HepG2 (cell line): ENCODE data around the gene SYCE3. TPM values are rescaled to one million over a fixed set of nuclear protein-coding genes. Genes with fewer than 3 reads are reported as not detected.

Experiments used
- AHDC1 ChIP-seq: sonication (generic); formaldehyde crosslinking; IDR thresholded peaks from 2 replicates; pipeline ENCODE4 v1.5.1; 2020; ENCODE audit warnings: mild to moderate bottlenecking, missing genetic modification reagents, borderline replicate concordance
- EP300 ChIP-seq, 3 experiments: sonication (generic) in 1 of 3; formaldehyde crosslinking in 1 of 3; IDR thresholded peaks; 2 replicates each; pipeline versions ENCODE4 v1.5.1 to v1.6.1; 2011 to 2020; ENCODE audit warnings: low read depth in 2 of 3, low read length in 2 of 3, borderline replicate concordance in 1 of 3, improper control_type of control experiment in 1 of 3, mild to moderate bottlenecking in 1 of 3, missing genetic modification reagents in 1 of 3, moderate library complexity in 1 of 3
- RXRA ChIP-seq: sonication (generic); formaldehyde crosslinking; IDR thresholded peaks from 2 replicates; pipeline ENCODE4 v1.5.1; 2020; ENCODE audit warnings: missing genetic modification reagents
- SRSF9 ChIP-seq: fragments of 200-400 bp; formaldehyde crosslinking; IDR thresholded peaks from 2 replicates; pipeline ENCODE4 v1.6.1; 2018; ENCODE audit warnings: borderline replicate concordance, mild to moderate bottlenecking, low read depth, low read length; ENCODE audit not compliant: insufficient read depth, poor library complexity, severe bottlenecking
- ZBTB49 ChIP-seq: sonication (generic); formaldehyde crosslinking; IDR thresholded peaks from 2 replicates; pipeline ENCODE4 v1.4.0; 2020; ENCODE audit warnings: missing genetic modification reagents, borderline replicate concordance
- ZKSCAN8 ChIP-seq: IDR thresholded peaks from 2 replicates; pipeline ENCODE4 v1.6.1; 2016; ENCODE audit warnings: borderline replicate concordance, missing genetic modification reagents, missing compliant biosample characterization
- polyA plus RNA-seq, 8 experiments: library from polyadenylated mRNA; depleted of rRNA in 3 of 8; stranded (reverse) in 7 of 8; unstranded in 1 of 8; fragments of >200 nt; fragmentation: Illumina TruSeq in 4 of 8; extraction: Trizol in 4 of 8; gene quantifications; 2 replicates each; pipeline versions ENCODE4 v1.2.1 to v1.2.3, GENCODE V29; 2011 to 2016; ENCODE audit warnings: low read depth in 4 of 8, missing spikeins in 1 of 8, mixed read lengths in 1 of 8; ENCODE audit not compliant: insufficient read depth in 1 of 8
- total RNA-seq, 5 experiments: library from RNA; depleted of rRNA; stranded (reverse); fragments of >200 nt; fragmentation: Illumina TruSeq; extraction: Trizol; gene quantifications; 2 replicates each; pipeline ENCODE4 v1.2.3, GENCODE V29; 2016; ENCODE audit warnings: low read depth in 1 of 5

SYCE3 gene
- total and polyA plus RNA-seq, 2 of the 13 experiments (the other 11 are each of a cell fraction or from before 2014, with no cell fraction given), result not detected

- TF ChIP-seq ZBTB49 (CRISPR knock-in tag), result no peak
- TF ChIP-seq RXRA, result no peak
- TF ChIP-seq ZKSCAN8, result no peak
- no peak for TF ChIP-seq SRSF9
- TF ChIP-seq AHDC1 (CRISPR knock-in tag), result no peak
- TF ChIP-seq EP300 (IDR thresholded peaks at IDR 0.05; ENCODE audit: low read depth in 2 of 2, low read length in 2 of 2), result no peak
- TF ChIP-seq EP300 (CRISPR knock-in tag; IDR thresholded peaks at IDR 0.05; ENCODE audit: borderline replicate concordance), result no peak
Measured at GRCh38 chr22:50540381-50540780, 22.3 kb downstream of the SYCE3 start (continued).
